Measurements from ENCODE around the gene PPP6R1.

GRCh38 chr19:55251341-55252081 lies 7.3 kb downstream of the PPP6R1 start:
- TF ChIP-seq, protein P1, sequence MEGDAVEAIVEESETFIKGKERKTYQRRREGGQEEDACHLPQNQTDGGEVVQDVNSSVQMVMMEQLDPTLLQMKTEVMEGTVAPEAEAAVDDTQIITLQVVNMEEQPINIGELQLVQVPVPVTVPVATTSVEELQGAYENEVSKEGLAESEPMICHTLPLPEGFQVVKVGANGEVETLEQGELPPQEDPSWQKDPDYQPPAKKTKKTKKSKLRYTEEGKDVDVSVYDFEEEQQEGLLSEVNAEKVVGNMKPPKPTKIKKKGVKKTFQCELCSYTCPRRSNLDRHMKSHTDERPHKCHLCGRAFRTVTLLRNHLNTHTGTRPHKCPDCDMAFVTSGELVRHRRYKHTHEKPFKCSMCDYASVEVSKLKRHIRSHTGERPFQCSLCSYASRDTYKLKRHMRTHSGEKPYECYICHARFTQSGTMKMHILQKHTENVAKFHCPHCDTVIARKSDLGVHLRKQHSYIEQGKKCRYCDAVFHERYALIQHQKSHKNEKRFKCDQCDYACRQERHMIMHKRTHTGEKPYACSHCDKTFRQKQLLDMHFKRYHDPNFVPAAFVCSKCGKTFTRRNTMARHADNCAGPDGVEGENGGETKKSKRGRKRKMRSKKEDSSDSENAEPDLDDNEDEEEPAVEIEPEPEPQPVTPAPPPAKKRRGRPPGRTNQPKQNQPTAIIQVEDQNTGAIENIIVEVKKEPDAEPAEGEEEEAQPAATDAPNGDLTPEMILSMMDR (IDR thresholded peaks at IDR 0.05): no peak
- no peak for TF ChIP-seq POLR2AphosphoS5 (IDR thresholded peaks at IDR 0.05; ENCODE audit: insufficient read depth in 1 of 2, low read depth in 1 of 2)

All from vagina (tissue), 2 donors.